HCT116 (cell line): ENCODE measurements around the gene COX6A2. TPM values are rescaled to one million over a fixed set of nuclear protein-coding genes. Genes with fewer than 3 reads are reported as not detected.
A peak's percentile ranks its signal among the peaks of the same experiment; 100 is the strongest.

Experiments used
- ATAC-seq: fragments of 200-7000 bp; cut with Tn5 transposase; 2 replicates; pipeline ENCODE4 v1.9.1; 2020; ENCODE audit warnings: mild to moderate bottlenecking, moderate library complexity
- BruUV-seq: library from RNA; stranded (reverse); fragments of 400-500 nt; replicated peaks from 2 replicates; lab custom pipeline; 2021; lab: Mats Ljungman, UMichigan
- CTCF ChIA-PET: fragments of 300-600 bp; sonication (Branson Sonifier 250); formaldehyde crosslinking; loops from one replicate; lab custom pipeline; 2021; ENCODE audit warnings: antibody characterized with exemption; lab: Charles Lee
- POLR2A ChIA-PET: fragments of 300-600, 350-600 bp; sonication (Branson Sonifier 250); formaldehyde crosslinking; loops from one replicate; lab custom pipeline; 2021; ENCODE audit warnings: antibody characterized with exemption; lab: Charles Lee
- RAD21 ChIA-PET, 2 experiments: fragments of 300-600 bp; sonication (Branson Sonifier 250); formaldehyde crosslinking; loops; one replicate each; lab custom pipeline; 2023; ENCODE audit warnings: low total read pairs in 2 of 2; ENCODE audit not compliant: uncharacterized antibody in 2 of 2, unreplicated experiment in 2 of 2, low non-redundant PET in 1 of 2; lab: Charles Lee
- DNase-seq: peaks from one replicate; pipeline ENCODE4 v3.0.0-alpha.2; 2010; ENCODE audit warnings: low read depth, low spot score
- H2AFZ ChIP-seq: fragments of 200-600 bp; shearing (Covaris generic), sonication (generic); 2 replicates; pipeline ENCODE4 v1.6.1; 2017; ENCODE audit warnings: low read depth, mixed run types, mixed read lengths, antibody characterized with exemption, low read length; ENCODE audit not compliant: poor library complexity, severe bottlenecking
- H3K27ac ChIP-seq: 2 replicates; pipeline ENCODE4 v1.5.1; 2012; ENCODE audit warnings: low read depth, low read length
- H3K27me3 ChIP-seq: fragments of 200-600 bp; sonication (generic); 2 replicates; pipeline ENCODE4 v1.6.1; 2016; ENCODE audit warnings: mixed run types, low read length, mixed read lengths; ENCODE audit not compliant: insufficient read depth
- H3K36me3 ChIP-seq, 2 experiments: fragments of 200-500 bp in 1 of 2; fragments of 200-600 bp in 1 of 2; sonication (Bioruptor generic) in 1 of 2; sonication (generic) in 1 of 2; 2 replicates each; pipeline versions ENCODE4 v1.5.1 to v1.6.1; 2014 to 2016; ENCODE audit warnings: low read length in 2 of 2, inconsistent platforms in 1 of 2, mixed read lengths in 1 of 2, mixed run types in 1 of 2; ENCODE audit not compliant: insufficient read depth in 2 of 2, control insufficient read depth in 1 of 2
- H3K4me1 ChIP-seq, 2 experiments: fragments of 200-600 bp in 1 of 2; sonication (generic) in 1 of 2; 2 replicates each; pipeline versions ENCODE4 v1.5.1 to v1.6.1; 2012 to 2017; ENCODE audit warnings: low read length in 2 of 2, inconsistent platforms in 1 of 2, mild to moderate bottlenecking in 1 of 2, mixed read lengths in 1 of 2, mixed run types in 1 of 2, moderate library complexity in 1 of 2; ENCODE audit not compliant: insufficient read depth in 2 of 2, control insufficient read depth in 1 of 2
- H3K4me2 ChIP-seq: fragments of 200-600 bp; sonication (generic); 2 replicates; pipeline ENCODE4 v1.6.1; 2017; ENCODE audit warnings: mixed run types, low read length, mixed read lengths
- H3K4me3 ChIP-seq, 2 experiments: fragments of 200-600 bp in 1 of 2; sonication (generic) in 1 of 2; replicated peaks in 1 of 2; 2 replicates each; pipeline ENCODE4 v1.5.1; 2011 to 2016; ENCODE audit warnings: low read length in 2 of 2, control low read depth in 1 of 2, low read depth in 1 of 2, mild to moderate bottlenecking in 1 of 2, mixed read lengths in 1 of 2, mixed run types in 1 of 2
- H3K79me2 ChIP-seq: fragments of 200-600 bp; sonication (generic); 2 replicates; pipeline ENCODE4 v1.6.1; 2017; ENCODE audit warnings: mild to moderate bottlenecking, mixed run types, low read length, moderate library complexity, mixed read lengths; ENCODE audit not compliant: insufficient read depth
- H3K9ac ChIP-seq: fragments of 200-600 bp; sonication (generic); 2 replicates; pipeline ENCODE4 v1.6.1; 2016; ENCODE audit warnings: low read length, mixed read lengths
- H3K9me2 ChIP-seq: fragments of 200-600 bp; sonication (generic), shearing (Covaris generic); 2 replicates; pipeline ENCODE4 v1.6.1; 2017; ENCODE audit warnings: mixed run types, mild to moderate bottlenecking, moderate library complexity; ENCODE audit not compliant: insufficient read depth
- H3K9me3 ChIP-seq, 2 experiments: fragments of 200-500 bp in 1 of 2; fragments of 200-600 bp in 1 of 2; sonication (Bioruptor generic) in 1 of 2; sonication (generic) in 1 of 2; 2 replicates each; pipeline ENCODE4 v1.6.1; 2014 to 2017; ENCODE audit warnings: low read length in 2 of 2, mixed read lengths in 2 of 2, inconsistent platforms in 1 of 2, low read depth in 1 of 2, mild to moderate bottlenecking in 1 of 2, mixed run types in 1 of 2, moderate library complexity in 1 of 2; ENCODE audit not compliant: control insufficient read depth in 1 of 2, insufficient read depth in 1 of 2
- H4K20me1 ChIP-seq: fragments of 200-600 bp; sonication (generic), shearing (Covaris generic); 2 replicates; pipeline ENCODE4 v1.6.1; 2017; ENCODE audit warnings: mixed run types, mild to moderate bottlenecking, moderate library complexity; ENCODE audit not compliant: insufficient read depth
- CEBPB ChIP-seq: IDR thresholded peaks from 2 replicates; pipeline ENCODE4 v1.6.1; 2012; ENCODE audit warnings: low read depth
- FOSL1 ChIP-seq: IDR thresholded peaks from 2 replicates; pipeline ENCODE4 v1.6.1; 2012; ENCODE audit warnings: low read depth
- POLR2A ChIP-seq: IDR thresholded peaks from 2 replicates; pipeline ENCODE4 v1.7.0; 2011; ENCODE audit warnings: borderline replicate concordance; ENCODE audit not compliant: insufficient read depth, insufficient read length; ENCODE audit errors: extremely low read depth
- SP1 ChIP-seq: IDR thresholded peaks from 2 replicates; pipeline ENCODE4 v1.6.1; 2012; ENCODE audit warnings: low read depth
- SRF ChIP-seq: IDR thresholded peaks from 2 replicates; pipeline ENCODE4 v1.6.1; 2012; ENCODE audit warnings: low read depth
- TCF7L2 ChIP-seq: IDR thresholded peaks from 2 replicates; pipeline ENCODE4 v1.7.0; 2011; ENCODE audit warnings: borderline replicate concordance, inconsistent platforms; ENCODE audit not compliant: insufficient read depth, insufficient read length; ENCODE audit errors: extremely low read depth
- intact Hi-C: fragments of 100-400 bp; cut with micrococcal nuclease; formaldehyde crosslinking; loops from 2 replicates; pipeline ENCODE4 v1.10.0; 2022
- total RNA-seq: library from RNA; stranded (reverse); gene quantifications from one replicate; pipeline ENCODE4 v1.2.1, GENCODE V29; 2021; ENCODE audit not compliant: unreplicated experiment
- TF ChIP-seq, protein P1 (sequence below): IDR thresholded peaks from 2 replicates; pipeline ENCODE4 v1.6.1; 2012
- TF ChIP-seq, protein P2 (sequence below): IDR thresholded peaks from 2 replicates; pipeline ENCODE4 v1.6.1; 2012; ENCODE audit warnings: low read depth
- TF ChIP-seq, protein P3 (sequence below): IDR thresholded peaks from 2 replicates; pipeline ENCODE4 v1.6.1; 2011; ENCODE audit warnings: mild to moderate bottlenecking, low read length, moderate library complexity; ENCODE audit not compliant: insufficient replicate concordance; ENCODE audit errors: extremely low read depth
- TF ChIP-seq, protein P4 (sequence below), 3 experiments: fragments of 200-600 bp in 1 of 3; sonication (generic) in 1 of 3; IDR thresholded peaks in 2 of 3; conservative IDR thresholded peaks in 1 of 3; 2 replicates each; pipeline ENCODE4 v1.5.1; 2012 to 2017; ENCODE audit warnings: low read depth in 2 of 3, low read length in 2 of 3, antibody characterized with exemption in 1 of 3, borderline replicate concordance in 1 of 3, control low read depth in 1 of 3, mild to moderate bottlenecking in 1 of 3, mixed read lengths in 1 of 3, mixed run types in 1 of 3, moderate library complexity in 1 of 3; ENCODE audit not compliant: insufficient read depth in 1 of 3

The COX6A2 gene
- total RNA-seq, 1 experiment from 2014 or later = not detected

DNA sequence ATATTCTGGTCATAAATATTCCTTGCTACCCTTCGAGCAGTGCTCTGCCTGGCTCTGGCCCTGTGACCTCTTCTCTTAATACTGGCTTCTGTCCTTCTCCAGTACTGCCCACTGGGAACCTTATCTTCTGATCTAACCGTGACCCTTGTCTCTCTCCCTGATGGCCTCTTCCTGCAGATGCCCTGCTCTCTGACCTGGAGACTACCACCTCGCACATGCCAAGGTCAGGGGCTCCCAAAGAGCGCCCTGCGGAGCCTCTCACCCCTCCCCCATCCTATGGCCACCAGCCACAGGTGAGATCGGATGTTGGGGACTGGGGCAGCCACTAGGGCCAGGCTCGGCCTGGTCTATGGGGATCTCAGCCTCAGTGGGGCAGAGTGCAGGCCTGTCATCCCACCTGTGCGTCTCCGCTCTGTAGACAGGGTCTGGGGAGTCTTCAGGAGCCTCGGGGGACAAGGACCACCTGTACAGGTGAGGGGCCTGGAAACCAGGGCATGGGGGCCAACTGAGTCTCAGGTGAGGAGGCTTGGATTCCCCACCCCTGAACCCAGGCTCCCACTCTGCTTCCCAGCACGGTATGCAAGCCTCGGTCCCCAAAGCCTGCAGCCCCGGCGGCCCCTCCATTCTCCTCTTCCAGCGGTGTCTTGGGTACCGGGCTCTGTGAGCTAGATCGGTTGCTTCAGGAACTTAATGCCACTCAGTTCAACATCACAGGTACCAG lies 45.3 kb upstream of the COX6A2 start:
- Histone ChIP-seq H3K4me1 (peaks cover 16 to 40% of the 10 kb centered on the region in 2 experiments), H3K4me2 (peak overlapping the region; percentile 98; the same call in 1 of the 2 replicates), H3K36me3 (no peaks in the 10 kb centered on the region), H2AFZ (no peak overlapping the region), H3K27ac (no peak overlapping the region), H3K9ac (no peak overlapping the region), H4K20me1 (no peaks in the 10 kb centered on the region), H3K27me3 (no peaks in the 10 kb centered on the region), H3K4me3 (no peak overlapping the region), H3K9me3 (no peaks in the 10 kb centered on the region), H3K9me2 (no peaks in the 10 kb centered on the region), H3K79me2 (no peaks in the 10 kb centered on the region)
- POLR2A ChIA-PET = interaction anchor here (1.0 kb wide), 1 partner anchor 14 kb away, joined by 4 read pairs; the partner anchor contains the start of gene ARMC5
- RAD21 ChIA-PET = no interaction called here
- ATAC-seq (no peak), DNase-seq (no peak)
- intact Hi-C loops = loop anchor here (5.0 kb wide), 1 partner anchor 224 kb away; no protein-coding TSS in a partner anchor
- no TSS peak for BruUV-seq
- CTCF ChIA-PET = interaction anchor here (0.5 to 1.0 kb wide), 12 partner anchors 8 to 400 kb away, joined by 3 to 32 read pairs (median 3); partner anchors contain the start of genes ARMC5, SLC5A2 and ZNF267
- TF ChIP-seq, protein P1, sequence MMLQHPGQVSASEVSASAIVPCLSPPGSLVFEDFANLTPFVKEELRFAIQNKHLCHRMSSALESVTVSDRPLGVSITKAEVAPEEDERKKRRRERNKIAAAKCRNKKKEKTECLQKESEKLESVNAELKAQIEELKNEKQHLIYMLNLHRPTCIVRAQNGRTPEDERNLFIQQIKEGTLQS = no peak
- TF ChIP-seq SRF = no peak
- TF ChIP-seq POLR2A = no peak
- TF ChIP-seq, protein P2, sequence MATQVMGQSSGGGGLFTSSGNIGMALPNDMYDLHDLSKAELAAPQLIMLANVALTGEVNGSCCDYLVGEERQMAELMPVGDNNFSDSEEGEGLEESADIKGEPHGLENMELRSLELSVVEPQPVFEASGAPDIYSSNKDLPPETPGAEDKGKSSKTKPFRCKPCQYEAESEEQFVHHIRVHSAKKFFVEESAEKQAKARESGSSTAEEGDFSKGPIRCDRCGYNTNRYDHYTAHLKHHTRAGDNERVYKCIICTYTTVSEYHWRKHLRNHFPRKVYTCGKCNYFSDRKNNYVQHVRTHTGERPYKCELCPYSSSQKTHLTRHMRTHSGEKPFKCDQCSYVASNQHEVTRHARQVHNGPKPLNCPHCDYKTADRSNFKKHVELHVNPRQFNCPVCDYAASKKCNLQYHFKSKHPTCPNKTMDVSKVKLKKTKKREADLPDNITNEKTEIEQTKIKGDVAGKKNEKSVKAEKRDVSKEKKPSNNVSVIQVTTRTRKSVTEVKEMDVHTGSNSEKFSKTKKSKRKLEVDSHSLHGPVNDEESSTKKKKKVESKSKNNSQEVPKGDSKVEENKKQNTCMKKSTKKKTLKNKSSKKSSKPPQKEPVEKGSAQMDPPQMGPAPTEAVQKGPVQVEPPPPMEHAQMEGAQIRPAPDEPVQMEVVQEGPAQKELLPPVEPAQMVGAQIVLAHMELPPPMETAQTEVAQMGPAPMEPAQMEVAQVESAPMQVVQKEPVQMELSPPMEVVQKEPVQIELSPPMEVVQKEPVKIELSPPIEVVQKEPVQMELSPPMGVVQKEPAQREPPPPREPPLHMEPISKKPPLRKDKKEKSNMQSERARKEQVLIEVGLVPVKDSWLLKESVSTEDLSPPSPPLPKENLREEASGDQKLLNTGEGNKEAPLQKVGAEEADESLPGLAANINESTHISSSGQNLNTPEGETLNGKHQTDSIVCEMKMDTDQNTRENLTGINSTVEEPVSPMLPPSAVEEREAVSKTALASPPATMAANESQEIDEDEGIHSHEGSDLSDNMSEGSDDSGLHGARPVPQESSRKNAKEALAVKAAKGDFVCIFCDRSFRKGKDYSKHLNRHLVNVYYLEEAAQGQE = no peak
- TF ChIP-seq SP1 = no peak
- TF ChIP-seq, protein P3, sequence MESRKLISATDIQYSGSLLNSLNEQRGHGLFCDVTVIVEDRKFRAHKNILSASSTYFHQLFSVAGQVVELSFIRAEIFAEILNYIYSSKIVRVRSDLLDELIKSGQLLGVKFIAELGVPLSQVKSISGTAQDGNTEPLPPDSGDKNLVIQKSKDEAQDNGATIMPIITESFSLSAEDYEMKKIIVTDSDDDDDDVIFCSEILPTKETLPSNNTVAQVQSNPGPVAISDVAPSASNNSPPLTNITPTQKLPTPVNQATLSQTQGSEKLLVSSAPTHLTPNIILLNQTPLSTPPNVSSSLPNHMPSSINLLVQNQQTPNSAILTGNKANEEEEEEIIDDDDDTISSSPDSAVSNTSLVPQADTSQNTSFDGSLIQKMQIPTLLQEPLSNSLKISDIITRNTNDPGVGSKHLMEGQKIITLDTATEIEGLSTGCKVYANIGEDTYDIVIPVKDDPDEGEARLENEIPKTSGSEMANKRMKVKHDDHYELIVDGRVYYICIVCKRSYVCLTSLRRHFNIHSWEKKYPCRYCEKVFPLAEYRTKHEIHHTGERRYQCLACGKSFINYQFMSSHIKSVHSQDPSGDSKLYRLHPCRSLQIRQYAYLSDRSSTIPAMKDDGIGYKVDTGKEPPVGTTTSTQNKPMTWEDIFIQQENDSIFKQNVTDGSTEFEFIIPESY = no peak
- TF ChIP-seq CEBPB = no peak
- TF ChIP-seq TCF7L2 = no peak
- TF ChIP-seq, protein P4, sequence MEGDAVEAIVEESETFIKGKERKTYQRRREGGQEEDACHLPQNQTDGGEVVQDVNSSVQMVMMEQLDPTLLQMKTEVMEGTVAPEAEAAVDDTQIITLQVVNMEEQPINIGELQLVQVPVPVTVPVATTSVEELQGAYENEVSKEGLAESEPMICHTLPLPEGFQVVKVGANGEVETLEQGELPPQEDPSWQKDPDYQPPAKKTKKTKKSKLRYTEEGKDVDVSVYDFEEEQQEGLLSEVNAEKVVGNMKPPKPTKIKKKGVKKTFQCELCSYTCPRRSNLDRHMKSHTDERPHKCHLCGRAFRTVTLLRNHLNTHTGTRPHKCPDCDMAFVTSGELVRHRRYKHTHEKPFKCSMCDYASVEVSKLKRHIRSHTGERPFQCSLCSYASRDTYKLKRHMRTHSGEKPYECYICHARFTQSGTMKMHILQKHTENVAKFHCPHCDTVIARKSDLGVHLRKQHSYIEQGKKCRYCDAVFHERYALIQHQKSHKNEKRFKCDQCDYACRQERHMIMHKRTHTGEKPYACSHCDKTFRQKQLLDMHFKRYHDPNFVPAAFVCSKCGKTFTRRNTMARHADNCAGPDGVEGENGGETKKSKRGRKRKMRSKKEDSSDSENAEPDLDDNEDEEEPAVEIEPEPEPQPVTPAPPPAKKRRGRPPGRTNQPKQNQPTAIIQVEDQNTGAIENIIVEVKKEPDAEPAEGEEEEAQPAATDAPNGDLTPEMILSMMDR (IDR thresholded peaks at IDR 0.05 in 2 of 3, conservative IDR thresholded peaks at IDR 0.05 in 1 of 3; ENCODE audit: borderline replicate concordance in 1 of 3, insufficient read depth in 1 of 3, low read depth in 2 of 3, low read length in 2 of 3) = no peak
- no peak for TF ChIP-seq FOSL1
